Keratinocyte (primary cell): ENCODE measurements around the gene SCAPER. TPM values are rescaled to one million over a fixed set of nuclear protein-coding genes. Genes with fewer than 3 reads are reported as not detected.

Experiments used
- DNase-seq: peaks from one replicate; pipeline ENCODE4 v3.0.0-alpha.2; 2011; ENCODE audit warnings: low read depth, missing footprints, low spot score
- FAIRE-seq: peaks from 2 replicates; lab custom pipeline; 2011; peaks lifted over from hg19 to GRCh38; lab: Jason Lieb, UNC
- H2AFZ ChIP-seq: 2 replicates; pipeline ENCODE4 v1.6.0; 2012; ENCODE audit warnings: low read length, control low read depth, inconsistent platforms; ENCODE audit not compliant: control insufficient read depth
- H3K27ac ChIP-seq: 2 replicates; pipeline ENCODE4 v1.5.1; 2011; ENCODE audit warnings: low read length; ENCODE audit not compliant: control insufficient read depth, insufficient read depth
- H3K27me3 ChIP-seq: 3 replicates; pipeline ENCODE4 v1.6.0; 2011; ENCODE audit warnings: low read length; ENCODE audit not compliant: control insufficient read depth, insufficient read depth; ENCODE audit errors: extremely low read depth
- H3K36me3 ChIP-seq, 2 experiments: 2 replicates in 1 of 2; 3 replicates in 1 of 2; pipeline ENCODE4 v1.5.1; 2011; ENCODE audit warnings: low read length in 2 of 2, mild to moderate bottlenecking in 1 of 2; ENCODE audit not compliant: control insufficient read depth in 2 of 2, insufficient read depth in 2 of 2; ENCODE audit errors: extremely low read depth in 1 of 2
- H3K4me1 ChIP-seq: 3 replicates; pipeline ENCODE4 v1.5.1; 2011; ENCODE audit warnings: low read length; ENCODE audit not compliant: control insufficient read depth, insufficient read depth; ENCODE audit errors: extremely low read depth
- H3K4me2 ChIP-seq: 3 replicates; pipeline ENCODE4 v1.6.0; 2011; ENCODE audit warnings: low read depth, low read length; ENCODE audit not compliant: control insufficient read depth, insufficient read depth; ENCODE audit errors: extremely low read depth
- H3K4me3 ChIP-seq, 3 experiments: fragments of 200-600 bp in 1 of 3; sonication (generic) in 1 of 3; 2 replicates in 2 of 3; 3 replicates in 1 of 3; pipeline ENCODE4 v1.5.1; 2011 to 2016; ENCODE audit warnings: low read length in 3 of 3, mild to moderate bottlenecking in 3 of 3, control low read depth in 2 of 3, inconsistent platforms in 1 of 3, low read depth in 1 of 3, mixed read lengths in 1 of 3, mixed run types in 1 of 3, moderate library complexity in 1 of 3; ENCODE audit not compliant: control insufficient read depth in 2 of 3, insufficient read depth in 2 of 3; ENCODE audit errors: extremely low read depth in 1 of 3
- H3K79me2 ChIP-seq: 2 replicates; pipeline ENCODE4 v1.6.0; 2012; ENCODE audit warnings: low read length; ENCODE audit not compliant: control insufficient read depth, insufficient read depth
- H3K9ac ChIP-seq: 3 replicates; pipeline ENCODE4 v1.6.0; 2011; ENCODE audit warnings: low read length; ENCODE audit not compliant: control insufficient read depth, insufficient read depth; ENCODE audit errors: extremely low read depth
- H3K9me1 ChIP-seq: 3 replicates; pipeline ENCODE4 v1.6.0; 2011; ENCODE audit warnings: low read length; ENCODE audit not compliant: control insufficient read depth, insufficient read depth; ENCODE audit errors: extremely low read depth
- H3K9me3 ChIP-seq: 2 replicates; pipeline ENCODE4 v1.5.1; 2012; ENCODE audit warnings: low read depth, low read length; ENCODE audit not compliant: control insufficient read depth
- H4K20me1 ChIP-seq: 3 replicates; pipeline ENCODE4 v1.6.0; 2011; ENCODE audit warnings: low read length; ENCODE audit not compliant: control insufficient read depth, insufficient read depth; ENCODE audit errors: extremely low read depth
- EZH2 ChIP-seq: IDR thresholded peaks from one replicate; pipeline ENCODE4 v1.6.1; 2012; ENCODE audit warnings: inconsistent platforms, mild to moderate bottlenecking, low read length, moderate library complexity
- dilution Hi-C: fragments of 300-500 bp; cut with MboI; formaldehyde crosslinking; loops from one replicate; pipeline ENCODE4 v1.7.0; 2020; ENCODE audit warnings: low sequenced_read_pairs; ENCODE audit not compliant: extremely low pct_ligation_motif_present
- polyA plus RNA-seq, 5 experiments: library from polyadenylated mRNA; depleted of rRNA in 3 of 5; stranded (reverse) in 3 of 5; stranded (forward) in 1 of 5; unstranded in 1 of 5; fragments of >200 nt; gene quantifications; 1 replicate in 1 of 5; 2 replicates in 3 of 5; 3 replicates in 1 of 5; pipeline versions ENCODE4 v1.2.1 to v1.2.3, GENCODE V29; 2011 to 2012; ENCODE audit warnings: missing spikeins in 2 of 5, low read depth in 1 of 5, low replicate concordance in 1 of 5
- TF ChIP-seq, protein P1 (sequence below), 3 experiments: IDR thresholded peaks in 1 of 3; conservative IDR thresholded peaks in 1 of 3; optimal IDR thresholded peaks in 1 of 3; 2 replicates in 2 of 3; 3 replicates in 1 of 3; pipeline versions ENCODE3 to v1.5.1; 2011; ENCODE audit warnings: low read length in 3 of 3, mild to moderate bottlenecking in 3 of 3, moderate library complexity in 2 of 3, control low read depth in 1 of 3, inconsistent platforms in 1 of 3; ENCODE audit not compliant: insufficient read depth in 2 of 3; ENCODE audit errors: extremely low read depth in 1 of 3

The SCAPER gene
- polyA plus RNA-seq, 1 donor (not counting 4 experiments of a cell fraction or from before 2014, with no cell fraction given): 5.2 TPM

DNA sequence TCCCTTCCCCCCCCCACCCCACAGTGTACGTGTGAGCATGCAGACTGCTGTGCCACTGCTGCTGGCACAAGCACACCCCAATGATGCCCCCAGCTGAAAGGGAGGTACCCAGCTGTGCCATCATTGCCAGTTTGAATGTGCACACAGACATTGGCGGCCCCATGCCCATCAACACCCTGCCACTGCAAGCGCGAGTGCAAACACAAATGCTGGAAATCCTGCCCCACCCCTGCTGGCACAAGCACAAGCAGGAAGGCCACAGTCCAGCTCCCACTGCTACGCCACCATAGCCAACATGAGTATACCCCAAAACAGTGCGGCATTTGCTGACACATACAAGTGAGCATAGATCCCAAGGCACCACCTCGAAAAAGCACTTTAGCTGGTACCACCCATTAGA, 222.9 kb downstream of the SCAPER start:
- Histone ChIP-seq H4K20me1 (no peaks in the 10 kb centered on the region), H3K9me1 (no peaks in the 10 kb centered on the region), H3K4me1 (no peaks in the 10 kb centered on the region), H3K79me2 (no peaks in the 10 kb centered on the region), H3K9me3 (no peaks in the 10 kb centered on the region), H3K27ac (no peak overlapping the region), H3K27me3 (no peaks in the 10 kb centered on the region), H3K36me3 (no peaks in the 10 kb centered on the region), H3K4me2 (no peak overlapping the region), H3K9ac (no peak overlapping the region), H3K4me3 (no peak overlapping the region), H2AFZ (no peak overlapping the region)
- FAIRE-seq (no peak), DNase-seq (no peak)
- dilution Hi-C loops: no loop called here
- TF ChIP-seq EZH2: no peak
- TF ChIP-seq, protein P1, sequence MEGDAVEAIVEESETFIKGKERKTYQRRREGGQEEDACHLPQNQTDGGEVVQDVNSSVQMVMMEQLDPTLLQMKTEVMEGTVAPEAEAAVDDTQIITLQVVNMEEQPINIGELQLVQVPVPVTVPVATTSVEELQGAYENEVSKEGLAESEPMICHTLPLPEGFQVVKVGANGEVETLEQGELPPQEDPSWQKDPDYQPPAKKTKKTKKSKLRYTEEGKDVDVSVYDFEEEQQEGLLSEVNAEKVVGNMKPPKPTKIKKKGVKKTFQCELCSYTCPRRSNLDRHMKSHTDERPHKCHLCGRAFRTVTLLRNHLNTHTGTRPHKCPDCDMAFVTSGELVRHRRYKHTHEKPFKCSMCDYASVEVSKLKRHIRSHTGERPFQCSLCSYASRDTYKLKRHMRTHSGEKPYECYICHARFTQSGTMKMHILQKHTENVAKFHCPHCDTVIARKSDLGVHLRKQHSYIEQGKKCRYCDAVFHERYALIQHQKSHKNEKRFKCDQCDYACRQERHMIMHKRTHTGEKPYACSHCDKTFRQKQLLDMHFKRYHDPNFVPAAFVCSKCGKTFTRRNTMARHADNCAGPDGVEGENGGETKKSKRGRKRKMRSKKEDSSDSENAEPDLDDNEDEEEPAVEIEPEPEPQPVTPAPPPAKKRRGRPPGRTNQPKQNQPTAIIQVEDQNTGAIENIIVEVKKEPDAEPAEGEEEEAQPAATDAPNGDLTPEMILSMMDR (optimal IDR thresholded peaks at IDR 0.05 in 1 of 3, IDR thresholded peaks at IDR 0.05 in 1 of 3, conservative IDR thresholded peaks at IDR 0.05 in 1 of 3; ENCODE audit: extremely low read depth in 1 of 3, insufficient read depth in 2 of 3, low read length in 3 of 3): no peak

DNA sequence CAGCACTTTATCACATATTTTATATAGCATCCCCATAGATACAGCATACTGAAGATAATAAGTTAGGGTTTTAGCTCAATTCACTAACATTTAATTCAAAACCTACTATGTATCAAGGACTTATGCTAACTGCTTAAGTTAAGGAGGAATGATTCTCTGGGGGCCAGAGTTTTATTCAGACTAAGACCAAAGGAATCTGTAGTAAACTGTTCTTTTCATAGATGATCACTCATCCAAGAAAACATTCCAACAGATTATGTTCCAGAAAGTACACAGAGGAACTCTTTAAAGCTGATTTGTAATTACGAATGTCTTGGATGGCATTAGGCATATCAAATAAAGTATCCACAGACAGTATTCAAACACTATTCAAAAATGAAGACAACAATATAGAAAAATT, 226.4 kb downstream of the SCAPER start:
- H3K9me1 ChIP-seq: no peaks in the 10 kb centered on the region
- H4K20me1 ChIP-seq: no peaks in the 10 kb centered on the region
- no peaks in the 10 kb centered on the region for H3K79me2 ChIP-seq
- no peaks in the 10 kb centered on the region for H3K36me3 ChIP-seq
- H3K4me1 ChIP-seq: no peaks in the 10 kb centered on the region
- H2AFZ ChIP-seq: no peak overlapping the region
- dilution Hi-C loops: no loop called here
- DNase-seq (no peak), FAIRE-seq (no peak)
- TF ChIP-seq EZH2: no peak
- TF ChIP-seq, protein P1 (optimal IDR thresholded peaks at IDR 0.05 in 1 of 3, IDR thresholded peaks at IDR 0.05 in 1 of 3, conservative IDR thresholded peaks at IDR 0.05 in 1 of 3; ENCODE audit: extremely low read depth in 1 of 3, insufficient read depth in 2 of 3, low read length in 3 of 3): no peak
- no peak overlapping the region for H3K4me3 ChIP-seq
- H3K27ac ChIP-seq: no peak overlapping the region
- no peak overlapping the region for H3K9ac ChIP-seq
- no peak overlapping the region for H3K4me2 ChIP-seq
- no peaks in the 10 kb centered on the region for H3K9me3 ChIP-seq
- no peaks in the 10 kb centered on the region for H3K27me3 ChIP-seq
